PFSK-1 (cell line): ENCODE measurements around the gene AKR1E2.

Experiments used
- FOXP2 ChIP-seq: optimal IDR thresholded peaks from 2 replicates; pipeline ENCODE3; 2011; ENCODE audit warnings: borderline replicate concordance, control low read depth, inconsistent platforms; ENCODE audit not compliant: insufficient read depth; ENCODE audit errors: extremely low read length, extremely low read depth
- POLR2AphosphoS5 ChIP-seq: IDR thresholded peaks from 2 replicates; pipeline ENCODE4 v1.6.1; 2012; ENCODE audit warnings: low read depth, mild to moderate bottlenecking, control low read depth, low read length, moderate library complexity
- SIN3A ChIP-seq: IDR thresholded peaks from 2 replicates; pipeline ENCODE4 v1.6.1; 2012; ENCODE audit warnings: mild to moderate bottlenecking, low read length, moderate library complexity, borderline replicate concordance; ENCODE audit not compliant: insufficient read depth
- TAF1 ChIP-seq: IDR thresholded peaks from 2 replicates; pipeline ENCODE4 v1.6.1; 2012; ENCODE audit warnings: low read length, control low read depth, borderline replicate concordance; ENCODE audit not compliant: insufficient read depth
- TF ChIP-seq, protein P1 (sequence below), 2 experiments: IDR thresholded peaks; 2 replicates each; pipeline versions ENCODE4 v1.6.1 to v1.8.0; 2011 to 2012; ENCODE audit warnings: low read depth in 2 of 2, low read length in 2 of 2, control low read depth in 1 of 2, inconsistent platforms in 1 of 2, mild to moderate bottlenecking in 1 of 2, moderate library complexity in 1 of 2; ENCODE audit not compliant: insufficient read depth in 1 of 2

The AKR1E2 gene

GRCh38 chr10:4819707-4820106 is 6.3 kb upstream of the AKR1E2 start:
- TF ChIP-seq FOXP2 (no peak), POLR2AphosphoS5 (no peak), SIN3A (no peak), TAF1 (no peak)
- TF ChIP-seq, protein P1, sequence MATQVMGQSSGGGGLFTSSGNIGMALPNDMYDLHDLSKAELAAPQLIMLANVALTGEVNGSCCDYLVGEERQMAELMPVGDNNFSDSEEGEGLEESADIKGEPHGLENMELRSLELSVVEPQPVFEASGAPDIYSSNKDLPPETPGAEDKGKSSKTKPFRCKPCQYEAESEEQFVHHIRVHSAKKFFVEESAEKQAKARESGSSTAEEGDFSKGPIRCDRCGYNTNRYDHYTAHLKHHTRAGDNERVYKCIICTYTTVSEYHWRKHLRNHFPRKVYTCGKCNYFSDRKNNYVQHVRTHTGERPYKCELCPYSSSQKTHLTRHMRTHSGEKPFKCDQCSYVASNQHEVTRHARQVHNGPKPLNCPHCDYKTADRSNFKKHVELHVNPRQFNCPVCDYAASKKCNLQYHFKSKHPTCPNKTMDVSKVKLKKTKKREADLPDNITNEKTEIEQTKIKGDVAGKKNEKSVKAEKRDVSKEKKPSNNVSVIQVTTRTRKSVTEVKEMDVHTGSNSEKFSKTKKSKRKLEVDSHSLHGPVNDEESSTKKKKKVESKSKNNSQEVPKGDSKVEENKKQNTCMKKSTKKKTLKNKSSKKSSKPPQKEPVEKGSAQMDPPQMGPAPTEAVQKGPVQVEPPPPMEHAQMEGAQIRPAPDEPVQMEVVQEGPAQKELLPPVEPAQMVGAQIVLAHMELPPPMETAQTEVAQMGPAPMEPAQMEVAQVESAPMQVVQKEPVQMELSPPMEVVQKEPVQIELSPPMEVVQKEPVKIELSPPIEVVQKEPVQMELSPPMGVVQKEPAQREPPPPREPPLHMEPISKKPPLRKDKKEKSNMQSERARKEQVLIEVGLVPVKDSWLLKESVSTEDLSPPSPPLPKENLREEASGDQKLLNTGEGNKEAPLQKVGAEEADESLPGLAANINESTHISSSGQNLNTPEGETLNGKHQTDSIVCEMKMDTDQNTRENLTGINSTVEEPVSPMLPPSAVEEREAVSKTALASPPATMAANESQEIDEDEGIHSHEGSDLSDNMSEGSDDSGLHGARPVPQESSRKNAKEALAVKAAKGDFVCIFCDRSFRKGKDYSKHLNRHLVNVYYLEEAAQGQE (IDR thresholded peaks at IDR 0.05; ENCODE audit: insufficient read depth in 1 of 2, low read depth in 2 of 2, low read length in 2 of 2) = no peak

GRCh38 chr10:4820804-4821401 is 5.1 kb upstream of the AKR1E2 start:
- no peak for TF ChIP-seq POLR2AphosphoS5
- TF ChIP-seq TAF1 = no peak
- no peak for TF ChIP-seq SIN3A
- TF ChIP-seq, protein P1 (IDR thresholded peaks at IDR 0.05; ENCODE audit: insufficient read depth in 1 of 2, low read depth in 2 of 2, low read length in 2 of 2) = no peak
- no peak for TF ChIP-seq FOXP2

DNA sequence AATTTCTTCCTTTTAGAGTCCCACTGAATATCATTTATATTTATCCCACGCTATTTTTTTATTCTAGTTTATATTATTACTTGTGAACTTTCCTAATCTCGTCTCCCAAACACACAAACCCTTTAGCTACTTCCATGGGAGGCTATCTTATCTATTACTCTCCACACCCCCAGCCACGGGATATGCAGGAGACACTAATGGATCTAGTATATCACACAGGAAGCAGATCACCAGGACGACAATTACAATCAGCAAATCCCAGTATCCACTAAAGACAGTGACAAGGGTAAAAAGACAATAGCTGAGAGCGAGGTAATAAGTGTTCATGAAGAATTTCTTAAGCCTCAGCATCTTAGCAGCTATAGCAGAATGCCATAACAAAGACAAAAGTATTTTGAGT is 3.8 kb upstream of the AKR1E2 start:
- TF ChIP-seq SIN3A (no peak), TAF1 (no peak), POLR2AphosphoS5 (no peak), FOXP2 (no peak)
- TF ChIP-seq, protein P1 (IDR thresholded peaks at IDR 0.05; ENCODE audit: insufficient read depth in 1 of 2, low read depth in 2 of 2, low read length in 2 of 2) = no peak

DNA sequence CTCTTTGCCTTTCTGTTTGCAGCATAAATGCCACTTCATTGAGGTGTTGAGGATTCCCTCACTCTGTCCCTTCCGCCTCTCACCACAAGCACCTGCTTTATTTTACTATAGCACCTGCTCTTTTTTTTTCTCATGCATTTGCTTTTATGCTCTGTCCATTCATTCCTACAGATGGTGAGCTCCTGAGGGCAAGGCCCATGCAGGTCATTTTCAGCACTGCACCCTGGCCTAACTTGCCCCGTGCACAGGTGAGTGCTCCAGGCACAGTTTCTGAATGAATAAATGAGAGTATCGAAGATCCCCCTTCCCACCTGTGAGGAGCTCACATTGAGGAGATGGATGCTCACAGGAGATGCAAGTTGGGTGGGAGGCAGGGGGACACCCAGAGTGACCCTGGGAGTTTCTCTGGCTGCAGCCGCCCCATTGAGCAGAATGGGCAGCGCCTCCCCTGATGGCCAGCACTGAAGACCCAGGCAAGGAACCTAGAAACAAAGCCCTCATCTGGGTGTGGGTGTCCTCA is 1.2 kb upstream of the AKR1E2 start:
- TF ChIP-seq SIN3A (no peak), TAF1 (no peak), POLR2AphosphoS5 (no peak), FOXP2 (no peak)
- TF ChIP-seq, protein P1 (IDR thresholded peaks at IDR 0.05; ENCODE audit: insufficient read depth in 1 of 2, low read depth in 2 of 2, low read length in 2 of 2) = no peak

- TF ChIP-seq POLR2AphosphoS5 = no peak
- no peak for TF ChIP-seq FOXP2
- TF ChIP-seq SIN3A = no peak
- TF ChIP-seq TAF1 = no peak
- TF ChIP-seq, protein P1 (IDR thresholded peaks at IDR 0.05; ENCODE audit: insufficient read depth in 1 of 2, low read depth in 2 of 2, low read length in 2 of 2) = no peak
Measured at GRCh38 chr10:4825456-4825867, 545 bp upstream of the AKR1E2 start.
